HG03066 (cell line): ENCODE data around the gene DBH.

Experiments used
- ATAC-seq: cut with Tn5 transposase; IDR thresholded peaks from one replicate; pipeline ENCODE4 v1.9.1; 2021; ENCODE audit warnings: low read depth; ENCODE audit not compliant: unreplicated experiment

DBH gene

GRCh38 chr9:133603135-133603927, 32.8 kb upstream of the DBH start:
- no peak for ATAC-seq

GRCh38 chr9:133604214-133604613, 31.9 kb upstream of the DBH start:
- ATAC-seq, result no peak

- no peak for ATAC-seq
Observed at GRCh38 chr9:133604856-133605255, 31.3 kb upstream of the DBH start.

- no peak for ATAC-seq
Observed at GRCh38 chr9:133605446-133605845, 30.7 kb upstream of the DBH start.

- no peak for ATAC-seq
Observed at GRCh38 chr9:133605856-133606707, 30.1 kb upstream of the DBH start.

- ATAC-seq, result no peak
Observed at GRCh38 chr9:133606708-133607025, 29.5 kb upstream of the DBH start.

- no peak for ATAC-seq
Observed at GRCh38 chr9:133607381-133607780, 28.8 kb upstream of the DBH start.

- ATAC-seq, result no peak
Observed at GRCh38 chr9:133607976-133608375, 28.2 kb upstream of the DBH start.

GRCh38 chr9:133608382-133608781, 27.8 kb upstream of the DBH start:
- ATAC-seq, result no peak

GRCh38 chr9:133608889-133609288, 27.3 kb upstream of the DBH start:
- no peak for ATAC-seq

GRCh38 chr9:133609311-133610098, 26.7 kb upstream of the DBH start, which contains the start of gene FAM163B:
Gene FAM163B, minus strand, starts transcription at chr9:133609389. Its CDS starts 29,166 bp downstream, at chr9:133580223.
- ATAC-seq, result no peak

- no peak for ATAC-seq
Observed at GRCh38 chr9:133610845-133611244, 25.3 kb upstream of the DBH start.

GRCh38 chr9:133612051-133612450, 24.1 kb upstream of the DBH start:
- ATAC-seq, result no peak

- no peak for ATAC-seq
Observed at GRCh38 chr9:133612816-133613215, 23.3 kb upstream of the DBH start.

- ATAC-seq, result no peak
Observed at GRCh38 chr9:133613432-133613831, 22.7 kb upstream of the DBH start.

- ATAC-seq, result no peak
Observed at GRCh38 chr9:133614056-133614455, 22.1 kb upstream of the DBH start.

- no peak for ATAC-seq
Observed at GRCh38 chr9:133614678-133615077, 21.5 kb upstream of the DBH start.

- ATAC-seq, result no peak
Observed at GRCh38 chr9:133615186-133615585, 21.0 kb upstream of the DBH start.

- ATAC-seq, result no peak
Observed at GRCh38 chr9:133615606-133616188, 20.5 kb upstream of the DBH start.

- ATAC-seq, result no peak
Observed at GRCh38 chr9:133616643-133617405, 19.3 kb upstream of the DBH start.
